NCI-H524 (cell line): ENCODE data around the gene PTPRC.

Experiments used
- DNase-seq, 2 experiments: peaks; one replicate each; lab custom pipeline; 2025; lab: John Stamatoyannopoulos, UW

The PTPRC gene

GRCh38 chr1:198701250-198701649 lies 62.4 kb downstream of the PTPRC start:
- peak; percentile 1 to 48 for DNase-seq

GRCh38 chr1:198701766-198702539 lies 63.1 kb downstream of the PTPRC start:
- peak in 1 of 2 experiments; percentile 6 for DNase-seq

GRCh38 chr1:198708761-198709525 lies 70.1 kb downstream of the PTPRC start:
- DNase-seq: no peak

GRCh38 chr1:198711837-198712236 lies 73.0 kb downstream of the PTPRC start:
- DNase-seq: no peak

- no peak for DNase-seq
Measured at GRCh38 chr1:198713081-198713480, 74.2 kb downstream of the PTPRC start.

- peak; percentile 1 to 29 for DNase-seq
Measured at GRCh38 chr1:198714271-198714670, 75.4 kb downstream of the PTPRC start.

GRCh38 chr1:198716051-198716450 lies 77.2 kb downstream of the PTPRC start:
- DNase-seq: no peak

GRCh38 chr1:198717510-198717909 lies 78.7 kb downstream of the PTPRC start:
- no peak for DNase-seq

- DNase-seq: no peak
Measured at GRCh38 chr1:198723127-198723526, 84.3 kb downstream of the PTPRC start.

- DNase-seq: no peak
Measured at GRCh38 chr1:198725090-198725489, 86.2 kb downstream of the PTPRC start.

- no peak for DNase-seq
Measured at GRCh38 chr1:198726455-198726854, 87.6 kb downstream of the PTPRC start.

- no peak for DNase-seq
Measured at GRCh38 chr1:198729195-198729863, 90.5 kb downstream of the PTPRC start.

GRCh38 chr1:198730952-198731351 lies 92.1 kb downstream of the PTPRC start:
- no peak for DNase-seq

GRCh38 chr1:198734323-198735008 lies 95.6 kb downstream of the PTPRC start:
- DNase-seq: no peak

- no peak for DNase-seq
Measured at GRCh38 chr1:198741744-198742143, 102.9 kb downstream of the PTPRC start.

- no peak for DNase-seq
Measured at GRCh38 chr1:198747127-198747526, 108.3 kb downstream of the PTPRC start.

GRCh38 chr1:198749279-198749678 lies 110.4 kb downstream of the PTPRC start:
- no peak for DNase-seq

- DNase-seq: no peak
Measured at GRCh38 chr1:198750081-198750480, 111.2 kb downstream of the PTPRC start.

- no peak for DNase-seq
Measured at GRCh38 chr1:198751741-198752140, 112.9 kb downstream of the PTPRC start.

- no peak for DNase-seq
Measured at GRCh38 chr1:198754670-198755069, 115.8 kb downstream of the PTPRC start.

- no peak for DNase-seq
Measured at GRCh38 chr1:198755715-198756114, 116.9 kb downstream of the PTPRC start.

- DNase-seq: no peak
Measured at GRCh38 chr1:198756470-198756869, 117.6 kb downstream of the PTPRC start.
